Measurements from ENCODE around the gene MALL. TPM values are rescaled to one million over a fixed set of nuclear protein-coding genes. Genes with fewer than 3 reads are reported as not detected.
A peak's percentile ranks its signal among the peaks of the same experiment; 100 is the strongest.
"Not testable (repeated sequence)": the region's sequence is repeated elsewhere in the genome, so short reads cannot be mapped to it uniquely, and the experiment has no call there.

MALL gene
- total RNA-seq (1 to 10 TPM; 2.0 to 4.2 TPM), polyA plus RNA-seq (1 to 10 TPM; 1.6 to 3.3 TPM)

GRCh38 chr2:110115291-110116032 lies at the start of gene MALL:
MALL (minus strand) TSS chr2:110115822; CDS start chr2:110115792, 30 bp downstream.
- Histone ChIP-seq H3K4me3 (ENCODE audit: low read depth in 1 of 3, low read length in 3 of 3) (peak within 1 kb of the TSS in 1 of 3 donors; percentile 10), H3K9me3 (ENCODE audit: control insufficient read depth in 4 of 4, low read length in 3 of 4) (no peaks in the 10 kb centered on the region), H3K36me3 (ENCODE audit: control insufficient read depth in 4 of 4, insufficient read depth in 3 of 4, low read depth in 1 of 4, low read length in 3 of 4) (no peaks in the 10 kb centered on the region), H3K9ac (ENCODE audit: low read depth in 1 of 2, low read length in 2 of 2) (no peak within 1 kb of the TSS), H3K27me3 (ENCODE audit: control insufficient read depth in 4 of 4, insufficient read depth in 4 of 4, low read length in 3 of 4) (peaks cover 0 to 4% (median 0%) of the 10 kb centered on the region in 4 donors), H3K27ac (ENCODE audit: low read depth in 1 of 2, low read length in 2 of 2) (no peak within 1 kb of the TSS), H3K4me1 (ENCODE audit: control insufficient read depth in 4 of 4, insufficient read depth in 4 of 4, low read length in 3 of 4) (peaks cover 0 to 5% (median 4%) of the 10 kb centered on the region in 4 donors)
- no peak for TF ChIP-seq CTCF (IDR thresholded peaks at IDR 0.05; ENCODE audit: low read depth, low read length, missing input control)
- no peak for TF ChIP-seq YY1 (IDR thresholded peaks at IDR 0.05)
- no peak for TF ChIP-seq RAD21 (IDR thresholded peaks at IDR 0.05)
- TF ChIP-seq RXRA (IDR thresholded peaks at IDR 0.05) = no peak
- TF ChIP-seq JUND (IDR thresholded peaks at IDR 0.05) = no peak
- no peak for TF ChIP-seq FOXA1 (IDR thresholded peaks at IDR 0.05)
- TF ChIP-seq HNF4G (IDR thresholded peaks at IDR 0.05) = no peak
- no peak for TF ChIP-seq ZBTB33 (IDR thresholded peaks at IDR 0.05)
- DNase-seq (ENCODE audit: low spot score) = no peak
- WGBS = 11% methylated on average over 62 of the region's 62 CpGs

GRCh38 chr2:110157153-110157793 lies 41.7 kb upstream of the MALL start:
- DNase-seq (ENCODE audit: low spot score) = no peak
- 28% methylated on average over 4 of the region's 4 CpGs for WGBS
- no peak overlapping the region for H3K27ac ChIP-seq (ENCODE audit: low read depth in 1 of 2, low read length in 2 of 2)

GRCh38 chr2:110154828-110155227 lies 39.2 kb upstream of the MALL start:
- H3K27ac ChIP-seq (ENCODE audit: low read depth in 1 of 2, low read length in 2 of 2); H3K36me3 ChIP-seq (ENCODE audit: control insufficient read depth in 4 of 4, insufficient read depth in 3 of 4, low read depth in 1 of 4, low read length in 3 of 4); H3K9ac ChIP-seq (ENCODE audit: low read depth in 1 of 2, low read length in 2 of 2); H3K4me1 ChIP-seq (ENCODE audit: control insufficient read depth in 4 of 4, insufficient read depth in 4 of 4, low read length in 3 of 4); H3K4me3 ChIP-seq (ENCODE audit: low read depth in 1 of 3, low read length in 3 of 3); H3K9me3 ChIP-seq (ENCODE audit: control insufficient read depth in 4 of 4, low read length in 3 of 4); H3K27me3 ChIP-seq (ENCODE audit: control insufficient read depth in 4 of 4, insufficient read depth in 4 of 4, low read length in 3 of 4); DNase-seq (ENCODE audit: low spot score): not testable (repeated sequence)
- WGBS = 97% methylated on average over 4 of the region's 4 CpGs

More at GRCh38 chr2:110157153-110157793, 41.7 kb upstream of the MALL start:
- TF ChIP-seq CTCF (IDR thresholded peaks at IDR 0.05; ENCODE audit: low read depth, low read length, missing input control) = peak; percentile 77
- peak; percentile 85 to 86 for TF ChIP-seq RAD21 (IDR thresholded peaks at IDR 0.05)
- no peak for TF ChIP-seq FOXA2 (IDR thresholded peaks at IDR 0.05)
- Histone ChIP-seq H3K9me3 (ENCODE audit: control insufficient read depth in 4 of 4, low read length in 3 of 4) (no peaks in the 10 kb centered on the region), H3K4me3 (ENCODE audit: low read depth in 1 of 3, low read length in 3 of 3) (no peak overlapping the region), H3K9ac (ENCODE audit: low read depth in 1 of 2, low read length in 2 of 2) (no peak overlapping the region), H3K27me3 (ENCODE audit: control insufficient read depth in 4 of 4, insufficient read depth in 4 of 4, low read length in 3 of 4) (no peaks in the 10 kb centered on the region), H3K36me3 (ENCODE audit: control insufficient read depth in 4 of 4, insufficient read depth in 3 of 4, low read depth in 1 of 4, low read length in 3 of 4) (no peaks in the 10 kb centered on the region), H3K4me1 (ENCODE audit: control insufficient read depth in 4 of 4, insufficient read depth in 4 of 4, low read length in 3 of 4) (peaks cover 0 to 3% (median 0%) of the 10 kb centered on the region in 4 donors)

- not testable (repeated sequence) for H3K9ac ChIP-seq (ENCODE audit: low read depth in 1 of 2, low read length in 2 of 2); DNase-seq (ENCODE audit: low spot score); H3K36me3 ChIP-seq (ENCODE audit: control insufficient read depth in 4 of 4, insufficient read depth in 3 of 4, low read depth in 1 of 4, low read length in 3 of 4); H3K27ac ChIP-seq (ENCODE audit: low read depth in 1 of 2, low read length in 2 of 2); H3K9me3 ChIP-seq (ENCODE audit: control insufficient read depth in 4 of 4, low read length in 3 of 4); H3K4me3 ChIP-seq (ENCODE audit: low read depth in 1 of 3, low read length in 3 of 3); H3K4me1 ChIP-seq (ENCODE audit: control insufficient read depth in 4 of 4, insufficient read depth in 4 of 4, low read length in 3 of 4); H3K27me3 ChIP-seq (ENCODE audit: control insufficient read depth in 4 of 4, insufficient read depth in 4 of 4, low read length in 3 of 4)
- WGBS = 96% methylated on average over 2 of the region's 2 CpGs
These were observed 38.6 kb upstream of the MALL start for GRCh38 chr2:110154188-110154587.

Measured in liver (tissue), 9 donors.